RWPE1 (cell line): Measurements from ENCODE around the gene KRTAP3-1.
"Not testable (repeated sequence)": the region's sequence is repeated elsewhere in the genome, so short reads cannot be mapped to it uniquely, and the experiment has no call there.

Experiments used
- CTCF ChIA-PET: fragments of 350-600 bp; sonication (Branson Sonifier 250); formaldehyde crosslinking; extraction: SDS; loops from one replicate; lab custom pipeline; 2021; lab: Yijun Ruan, JAX
- POLR2A ChIA-PET: fragments of 400-600 bp; formaldehyde crosslinking; extraction: SDS; loops from one replicate; lab custom pipeline; 2020; ENCODE audit warnings: antibody characterized with exemption; ENCODE audit not compliant: low non-redundant PET; lab: Yijun Ruan, JAX
- DNase-seq: peaks from one replicate; pipeline ENCODE4 v3.0.0; 2012; ENCODE audit warnings: low spot score
- H3K27ac ChIP-seq: fragments of 450-650 bp; 2 replicates; pipeline ENCODE4 v1.5.1; 2017
- CTCF ChIP-seq: fragments of 450-650 bp; conservative IDR thresholded peaks from 2 replicates; pipeline ENCODE4 v1.5.1; 2017; ENCODE audit warnings: low read depth, mild to moderate bottlenecking

The KRTAP3-1 gene

GRCh38 chr17:41009301-41009760 is 403 bp upstream of the KRTAP3-1 start:
- H3K27ac ChIP-seq = no peak overlapping the region
- TF ChIP-seq CTCF = no peak
- CTCF ChIA-PET = interaction anchor here (1.4 kb wide), 1 partner anchor 175 kb away, joined by 3 read pairs; the partner anchor contains the start of gene KRTAP4-1
- POLR2A ChIA-PET = no interaction called here
- DNase-seq = no peak

GRCh38 chr17:41004397-41004796 is 4.5 kb downstream of the KRTAP3-1 start:
- POLR2A ChIA-PET = no interaction called here
- no peak overlapping the region for H3K27ac ChIP-seq
- CTCF ChIA-PET = interaction anchor here (0.5 kb wide), 1 partner anchor 575 kb away, joined by 3 read pairs; no protein-coding TSS in a partner anchor
- DNase-seq = no peak
- no peak for TF ChIP-seq CTCF

GRCh38 chr17:41003926-41004325 is 5.0 kb downstream of the KRTAP3-1 start:
- ChIA-PET POLR2A (no interaction called here), CTCF (interaction anchor here (0.5 kb wide), 1 partner anchor 575 kb away, joined by 3 read pairs; no protein-coding TSS in a partner anchor)
- DNase-seq = no peak
- peak overlapping the region; percentile 65 for H3K27ac ChIP-seq
- no peak for TF ChIP-seq CTCF

- DNase-seq = peak; percentile 70
- 0 out of 2 replicates have a peak overlapping the region, but pooled peaks have one; percentile 85 for H3K27ac ChIP-seq
- ChIA-PET CTCF (no interaction called here), POLR2A (no interaction called here)
- TF ChIP-seq CTCF = no peak
These were observed 6.1 kb downstream of the KRTAP3-1 start for GRCh38 chr17:41002814-41003213.

GRCh38 chr17:41001795-41002194 is 7.1 kb downstream of the KRTAP3-1 start:
- DNase-seq = no peak
- peak overlapping the region; percentile 85 for H3K27ac ChIP-seq
- no peak for TF ChIP-seq CTCF
- ChIA-PET POLR2A (no interaction called here), CTCF (no interaction called here)

DNA sequence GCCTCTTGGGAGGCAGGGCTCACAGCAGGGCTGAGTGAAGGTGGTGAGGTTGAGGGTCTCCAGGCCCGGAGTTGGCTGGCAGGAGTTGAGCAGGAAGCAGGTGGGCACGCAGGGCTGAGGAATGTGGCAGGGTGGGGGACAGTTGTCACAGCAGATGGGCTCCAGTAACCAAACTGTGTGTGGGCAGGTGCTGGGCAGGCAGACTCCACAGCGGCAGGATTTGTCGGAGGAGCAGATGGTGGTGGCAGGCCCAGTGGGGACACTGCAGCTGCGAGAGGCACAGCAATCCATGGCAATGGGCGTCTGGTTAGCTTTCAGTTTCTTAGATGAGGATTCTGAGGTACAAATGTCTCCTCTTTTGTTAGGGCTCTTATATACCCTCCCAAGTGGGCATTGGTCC is 9.4 kb downstream of the KRTAP3-1 start, which contains the start of gene KRTAP3-2:
TSS of gene KRTAP3-2 (minus strand) at position 344 of the 400 bp plus-strand sequence. CDS start at position 291, 53 bp downstream.
- CTCF ChIA-PET = interaction anchor here (0.7 kb wide), 1 partner anchor 409 kb away, joined by 3 read pairs; no protein-coding TSS in a partner anchor
- DNase-seq, POLR2A ChIA-PET, H3K27ac ChIP-seq: not testable (repeated sequence)

DNA sequence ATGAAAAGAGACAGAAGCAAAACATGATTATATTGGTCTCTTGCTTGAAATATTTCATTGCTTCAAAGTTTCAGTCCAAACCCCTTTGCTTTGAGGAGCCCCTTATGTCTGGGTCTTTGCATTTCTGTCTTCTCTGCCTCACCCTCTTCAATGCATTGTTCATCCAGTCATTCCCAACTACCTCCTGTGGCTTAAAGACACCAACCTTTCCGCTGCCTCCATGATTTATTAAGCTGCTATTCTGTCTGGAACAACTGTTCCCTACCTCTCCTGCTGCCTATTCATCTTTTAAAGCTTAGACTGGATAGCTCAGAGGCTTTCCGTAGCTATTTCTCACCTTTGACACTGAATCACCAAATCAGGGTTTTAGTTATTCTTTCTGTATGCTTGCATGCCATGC is 11.6 kb downstream of the KRTAP3-1 start:
- POLR2A ChIA-PET = no interaction called here
- DNase-seq = no peak
- CTCF ChIA-PET = no interaction called here
- no peak for TF ChIP-seq CTCF
- H3K27ac ChIP-seq = no peak overlapping the region
